Measurements from ENCODE around the gene GOLGA8J.
"Not testable (repeated sequence)": the region's sequence is repeated elsewhere in the genome, so short reads cannot be mapped to it uniquely, and the experiment has no call there.

GRCh38 chr15:30082655-30083054 lies at the start of gene GOLGA8J:
- not testable (repeated sequence) for TF ChIP-seq POLR2AphosphoS5 (IDR thresholded peaks at IDR 0.05); CTCF (IDR thresholded peaks at IDR 0.05); EP300 (IDR thresholded peaks at IDR 0.05; ENCODE audit: low read depth); POLR2A (IDR thresholded peaks at IDR 0.05)

Measured in transverse colon (tissue), 4 donors.